SW 1271 (cell line): ENCODE data around the gene HDDC3.
A peak's percentile ranks its signal among the peaks of the same experiment; 100 is the strongest.

Experiments
- DNase-seq, 2 experiments: peaks; one replicate each; lab custom pipeline; 2025; lab: John Stamatoyannopoulos, UW

Gene HDDC3

GRCh38 chr15:90953947-90954711 lies 21.8 kb upstream of the HDDC3 start:
- no peak for DNase-seq

GRCh38 chr15:90952901-90953677 lies 20.7 kb upstream of the HDDC3 start:
- DNase-seq: no peak

- no peak for DNase-seq
These were observed 18.3 kb upstream of the HDDC3 start for GRCh38 chr15:90950676-90951075.

- no peak for DNase-seq
These were observed 17.8 kb upstream of the HDDC3 start for GRCh38 chr15:90949979-90950675.

GRCh38 chr15:90948506-90948905 lies 16.2 kb upstream of the HDDC3 start:
- DNase-seq: no peak

GRCh38 chr15:90947577-90948357 lies 15.4 kb upstream of the HDDC3 start:
- DNase-seq: no peak

GRCh38 chr15:90946941-90947576 lies 14.7 kb upstream of the HDDC3 start:
- DNase-seq: no peak

- no peak for DNase-seq
These were observed 14.2 kb upstream of the HDDC3 start for GRCh38 chr15:90946538-90946937.

- DNase-seq: no peak
These were observed 12.7 kb upstream of the HDDC3 start for GRCh38 chr15:90945091-90945490.

GRCh38 chr15:90942354-90943120 lies 10.2 kb upstream of the HDDC3 start:
- no peak for DNase-seq

- no peak for DNase-seq
These were observed 8.7 kb upstream of the HDDC3 start for GRCh38 chr15:90941038-90941437.

- no peak for DNase-seq
These were observed 7.4 kb upstream of the HDDC3 start for GRCh38 chr15:90939756-90940155.

- no peak for DNase-seq
These were observed 5.9 kb upstream of the HDDC3 start for GRCh38 chr15:90938261-90938660.

GRCh38 chr15:90936823-90937222 lies 4.5 kb upstream of the HDDC3 start:
- no peak for DNase-seq

- DNase-seq: peak; percentile 55 to 84
These were observed 2.8 kb upstream of the HDDC3 start, which contains the start of gene UNC45A for GRCh38 chr15:90934949-90935751. Gene UNC45A, plus strand, starts transcription at chr15:90935285. Its CDS starts 40 bp downstream, at chr15:90935325.

- peak; percentile 69 to 84 for DNase-seq
These were observed 2.1 kb upstream of the HDDC3 start for GRCh38 chr15:90934256-90934948.

- DNase-seq: no peak
These were observed 952 bp upstream of the HDDC3 start for GRCh38 chr15:90933301-90933700.

GRCh38 chr15:90932660-90932991 lies 277 bp upstream of the HDDC3 start:
- no peak for DNase-seq

- no peak for DNase-seq
These were observed 848 bp downstream of the HDDC3 start for GRCh38 chr15:90931575-90931827.
